Measurements from ENCODE around the gene RAB6B.

The RAB6B gene

GRCh38 chr3:133895208-133896001, at the start of gene RAB6B:
TSS of gene RAB6B (minus strand) at chr3:133895882. CDS start at chr3:133895466, 416 bp downstream.
- DNase-seq (ENCODE audit: low spot score), result peak; percentile 94

- peak; percentile 31 for DNase-seq (ENCODE audit: low spot score)
Observed at GRCh38 chr3:133944641-133945380, 49.1 kb upstream of the RAB6B start.

GRCh38 chr3:133944181-133944580, 48.5 kb upstream of the RAB6B start:
- DNase-seq (ENCODE audit: low spot score), result no peak

- DNase-seq (ENCODE audit: low spot score), result peak; percentile 79
Observed at GRCh38 chr3:133943639-133944141, 48.0 kb upstream of the RAB6B start.

GRCh38 chr3:133943031-133943535, 47.4 kb upstream of the RAB6B start:
- DNase-seq (ENCODE audit: low spot score), result no peak

GRCh38 chr3:133941415-133941821, 45.7 kb upstream of the RAB6B start:
- DNase-seq (ENCODE audit: low spot score), result peak; percentile 44

GRCh38 chr3:133940536-133940935, 44.9 kb upstream of the RAB6B start:
- no peak for DNase-seq (ENCODE audit: low spot score)

- no peak for DNase-seq (ENCODE audit: low spot score)
Observed at GRCh38 chr3:133939463-133939835, 43.8 kb upstream of the RAB6B start.

GRCh38 chr3:133938770-133939462, 43.2 kb upstream of the RAB6B start:
- no peak for DNase-seq (ENCODE audit: low spot score)

- peak; percentile 89 for DNase-seq (ENCODE audit: low spot score)
Observed at GRCh38 chr3:133937756-133938601, 42.3 kb upstream of the RAB6B start.

GRCh38 chr3:133937061-133937686, 41.5 kb upstream of the RAB6B start:
- DNase-seq (ENCODE audit: low spot score), result no peak

GRCh38 chr3:133935843-133936769, 40.4 kb upstream of the RAB6B start:
- no peak for DNase-seq (ENCODE audit: low spot score)

- no peak for DNase-seq (ENCODE audit: low spot score)
Observed at GRCh38 chr3:133934996-133935842, 39.5 kb upstream of the RAB6B start.

- no peak for DNase-seq (ENCODE audit: low spot score)
Observed at GRCh38 chr3:133934073-133934970, 38.6 kb upstream of the RAB6B start.

GRCh38 chr3:133933097-133934024, 37.7 kb upstream of the RAB6B start:
- no peak for DNase-seq (ENCODE audit: low spot score)

GRCh38 chr3:133932009-133932408, 36.3 kb upstream of the RAB6B start:
- DNase-seq (ENCODE audit: low spot score), result no peak

GRCh38 chr3:133931084-133931483, 35.4 kb upstream of the RAB6B start:
- DNase-seq (ENCODE audit: low spot score), result no peak
